Measurements from ENCODE around the gene PRRX2. TPM values are rescaled to one million over a fixed set of nuclear protein-coding genes. Genes with fewer than 3 reads are reported as not detected.
"Not testable (repeated sequence)": the region's sequence is repeated elsewhere in the genome, so short reads cannot be mapped to it uniquely, and the experiment has no call there.

Gene PRRX2
- total RNA-seq, 4 donors from 2014 or later: 2.9 to 10.6 (median 8.1) TPM

DNA sequence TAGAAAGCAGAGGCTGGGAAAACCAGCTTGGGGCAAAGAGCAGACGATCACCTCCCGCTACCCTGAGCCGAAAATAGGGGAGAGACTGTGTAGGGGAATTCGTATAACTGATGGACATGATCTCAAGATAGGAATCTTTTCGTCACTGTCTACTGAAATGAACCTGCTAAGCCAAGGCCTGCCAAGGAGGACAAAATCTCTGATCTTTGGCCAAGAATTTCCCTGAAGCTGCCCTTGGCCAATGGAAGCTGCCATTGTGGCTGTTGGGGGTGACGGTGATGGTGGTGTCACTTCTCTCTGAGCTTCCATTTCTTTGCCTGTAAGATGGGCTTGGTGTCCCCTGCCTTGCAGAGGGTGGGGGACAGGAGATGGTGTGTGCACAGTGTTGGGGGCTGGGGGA lies 90.7 kb downstream of the PRRX2 start:
- H3K4me1 ChIP-seq: peaks cover 12 to 18% of the 10 kb centered on the region in 2 donors
- H3K27me3 ChIP-seq: no peaks in the 10 kb centered on the region
- H3K4me3 ChIP-seq (replicated peaks in 1 of 3): no peak overlapping the region
- intact Hi-C loops (cut with DNase I): no loop called here
- TF ChIP-seq, protein P1, sequence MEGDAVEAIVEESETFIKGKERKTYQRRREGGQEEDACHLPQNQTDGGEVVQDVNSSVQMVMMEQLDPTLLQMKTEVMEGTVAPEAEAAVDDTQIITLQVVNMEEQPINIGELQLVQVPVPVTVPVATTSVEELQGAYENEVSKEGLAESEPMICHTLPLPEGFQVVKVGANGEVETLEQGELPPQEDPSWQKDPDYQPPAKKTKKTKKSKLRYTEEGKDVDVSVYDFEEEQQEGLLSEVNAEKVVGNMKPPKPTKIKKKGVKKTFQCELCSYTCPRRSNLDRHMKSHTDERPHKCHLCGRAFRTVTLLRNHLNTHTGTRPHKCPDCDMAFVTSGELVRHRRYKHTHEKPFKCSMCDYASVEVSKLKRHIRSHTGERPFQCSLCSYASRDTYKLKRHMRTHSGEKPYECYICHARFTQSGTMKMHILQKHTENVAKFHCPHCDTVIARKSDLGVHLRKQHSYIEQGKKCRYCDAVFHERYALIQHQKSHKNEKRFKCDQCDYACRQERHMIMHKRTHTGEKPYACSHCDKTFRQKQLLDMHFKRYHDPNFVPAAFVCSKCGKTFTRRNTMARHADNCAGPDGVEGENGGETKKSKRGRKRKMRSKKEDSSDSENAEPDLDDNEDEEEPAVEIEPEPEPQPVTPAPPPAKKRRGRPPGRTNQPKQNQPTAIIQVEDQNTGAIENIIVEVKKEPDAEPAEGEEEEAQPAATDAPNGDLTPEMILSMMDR (IDR thresholded peaks at IDR 0.05): no peak
- H3K9me3 ChIP-seq: no peaks in the 10 kb centered on the region
- WGBS, 2 donors: 89 to 96% methylated on average over 6 of the region's 6 CpGs
- no peak overlapping the region for H3K27ac ChIP-seq
- no peaks in the 10 kb centered on the region for H3K36me3 ChIP-seq
- DNase-seq: no peak

DNA sequence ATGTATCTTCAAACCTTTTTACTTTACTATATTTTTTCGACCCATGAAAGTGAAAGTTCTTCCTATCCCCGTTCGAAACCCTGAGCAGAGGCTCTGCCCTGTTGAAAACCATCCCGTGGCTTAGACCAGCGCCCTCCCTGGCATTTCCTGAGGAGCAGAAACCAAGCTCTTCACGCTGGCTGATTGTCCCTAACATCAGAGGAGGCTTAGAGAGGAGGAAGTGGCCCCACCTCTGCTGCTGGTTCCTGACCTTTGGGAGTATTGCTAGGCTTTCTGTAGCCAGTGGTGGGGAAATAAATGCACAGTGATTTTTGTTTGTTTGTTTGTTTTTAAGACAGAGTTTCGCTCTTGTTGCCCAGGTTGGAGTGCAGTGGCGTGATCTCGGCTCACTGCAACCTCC lies 91.6 kb downstream of the PRRX2 start:
- Histone ChIP-seq H3K4me3 (replicated peaks in 1 of 3) (no peak overlapping the region), H3K27ac (no peak overlapping the region), H3K4me1 (peaks cover 9 to 17% of the 10 kb centered on the region in 2 donors), H3K9me3 (no peaks in the 10 kb centered on the region), H3K27me3 (no peaks in the 10 kb centered on the region), H3K36me3 (no peaks in the 10 kb centered on the region)
- 68 to 74% methylated on average over 9 of the region's 9 CpGs for WGBS, 2 donors
- intact Hi-C loops (cut with DNase I): no loop called here
- no peak for DNase-seq
- TF ChIP-seq POLR2A (IDR thresholded peaks at IDR 0.05): no peak
- TF ChIP-seq, protein P1 (IDR thresholded peaks at IDR 0.05): no peak

DNA sequence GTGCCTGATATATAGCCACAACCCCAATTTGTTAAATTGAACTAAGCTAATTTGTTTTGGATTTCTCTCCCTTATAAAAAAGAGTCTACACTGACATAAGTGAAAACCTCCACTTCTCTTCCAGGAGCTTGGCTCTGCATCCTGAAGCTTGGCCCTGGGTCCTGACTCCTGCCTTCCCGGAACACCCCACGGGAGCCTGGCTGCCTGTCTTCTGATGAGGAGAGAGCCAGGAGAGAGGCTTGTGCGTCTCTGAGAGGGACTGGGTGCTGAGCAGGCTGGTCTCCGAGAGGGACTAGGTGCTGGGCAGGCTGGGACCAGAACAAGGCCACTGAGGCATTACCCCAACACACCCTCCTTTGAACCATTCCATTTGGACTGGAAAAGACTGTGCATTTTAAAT lies 93.9 kb downstream of the PRRX2 start:
- 76 to 87% methylated on average over 4 of the region's 4 CpGs for WGBS, 2 donors
- Histone ChIP-seq H3K27me3 (no peaks in the 10 kb centered on the region), H3K9me3 (no peaks in the 10 kb centered on the region), H3K27ac (no peak overlapping the region), H3K36me3 (no peaks in the 10 kb centered on the region), H3K4me3 (replicated peaks in 1 of 3) (no peak overlapping the region), H3K4me1 (peaks cover 0 to 4% of the 10 kb centered on the region in 2 donors)
- intact Hi-C loops (cut with DNase I): no loop called here
- TF ChIP-seq, protein P1 (IDR thresholded peaks at IDR 0.05): no peak
- TF ChIP-seq POLR2A (IDR thresholded peaks at IDR 0.05): no peak
- no peak for DNase-seq

DNA sequence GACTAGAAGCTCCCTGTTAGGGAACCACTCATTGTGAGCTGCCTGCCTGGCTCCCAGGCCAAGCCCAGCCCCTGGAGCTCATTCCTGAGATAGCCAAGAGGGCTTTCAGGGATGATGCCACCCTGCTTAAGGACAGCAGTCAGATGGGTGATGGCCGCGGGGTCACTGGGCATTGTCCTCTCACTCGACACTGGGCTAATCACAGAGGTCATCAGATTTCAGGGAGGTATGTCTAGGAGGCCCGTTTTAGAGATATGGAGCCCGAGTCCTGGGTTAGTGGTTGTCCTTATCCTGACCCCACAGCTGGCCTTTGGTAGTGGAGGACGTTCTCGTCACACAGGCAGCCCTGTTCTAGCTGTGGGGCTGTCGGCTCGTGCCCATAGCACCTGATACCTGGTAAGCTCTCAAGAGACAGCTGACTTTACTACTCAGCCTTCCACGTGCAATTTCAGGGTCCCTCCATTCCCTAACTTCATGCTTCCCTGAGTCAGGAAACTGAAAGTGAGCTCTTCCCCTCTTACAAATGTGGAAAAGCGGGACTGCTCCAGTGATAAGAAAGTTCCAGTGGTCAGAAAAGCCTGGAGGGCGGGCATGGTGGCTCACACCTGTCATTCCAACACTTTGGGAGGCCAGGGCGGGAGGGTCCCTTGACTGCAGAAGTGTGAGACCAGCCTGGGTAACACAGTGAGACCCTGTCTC lies 94.5 kb downstream of the PRRX2 start:
- TF ChIP-seq, protein P1 (IDR thresholded peaks at IDR 0.05): no peak
- no peak for TF ChIP-seq POLR2A (IDR thresholded peaks at IDR 0.05)
- WGBS, 2 donors: 75 to 82% methylated on average over 6 to 13 of the region's 13 CpGs
- Histone ChIP-seq H3K36me3 (no peaks in the 10 kb centered on the region), H3K27me3 (no peaks in the 10 kb centered on the region), H3K9me3 (no peaks in the 10 kb centered on the region), H3K27ac (no peak overlapping the region), H3K4me3 (replicated peaks in 1 of 3) (no peak overlapping the region), H3K4me1 (peaks cover 0 to 4% of the 10 kb centered on the region in 2 donors)
- intact Hi-C loops (cut with DNase I): no loop called here
- DNase-seq: no peak

DNA sequence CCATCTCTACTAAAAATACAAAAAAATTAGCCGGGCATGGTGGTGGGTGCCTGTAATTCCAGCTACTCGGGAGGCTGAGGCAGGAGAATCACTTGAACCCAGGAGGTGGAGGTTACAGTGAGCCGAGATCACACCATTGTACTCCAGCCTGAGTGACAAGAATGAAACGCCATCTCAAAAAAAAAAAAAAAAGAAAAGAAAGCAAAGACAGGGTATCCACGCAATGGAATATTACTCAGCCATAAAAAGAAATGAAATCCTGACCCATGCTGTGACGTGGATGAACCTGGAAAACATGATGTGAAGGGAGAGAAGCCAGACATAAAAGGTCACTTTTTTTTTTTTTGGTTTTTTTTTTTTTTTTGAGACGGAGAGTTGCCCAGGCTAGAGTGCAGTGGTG lies 95.3 kb downstream of the PRRX2 start:
- H3K36me3 ChIP-seq; DNase-seq; intact Hi-C loops (cut with DNase I); H3K9me3 ChIP-seq; H3K4me3 ChIP-seq (replicated peaks in 1 of 3); H3K27ac ChIP-seq; H3K4me1 ChIP-seq; H3K27me3 ChIP-seq: not testable (repeated sequence)
- 94 to 95% methylated on average over 7 of the region's 7 CpGs for WGBS, 2 donors
